Esophagus muscularis mucosa (tissue), 4 donors: ENCODE measurements around the gene BUB1. TPM values are rescaled to one million over a fixed set of nuclear protein-coding genes. Genes with fewer than 3 reads are reported as not detected.

Experiments used
- DNase-seq: peaks from one replicate; pipeline ENCODE4 v3.0.0-alpha.2; 2017; ENCODE audit errors: extremely low spot score
- H3K27ac ChIP-seq, 4 donors: fragments of 200-600 bp; sonication (generic); replicated peaks in 1 of 4; 1 replicate in 3 of 4; 2 replicates in 1 of 4; pipeline ENCODE4 v1.5.1; 2016 to 2019; ENCODE audit warnings: mild to moderate bottlenecking in 1 of 4
- H3K27me3 ChIP-seq, 4 donors: fragments of 200-600 bp; sonication (generic); one replicate each; pipeline versions ENCODE4 v1.5.1 to v1.6.0; 2016 to 2019
- H3K36me3 ChIP-seq, 4 donors: fragments of 200-600 bp; sonication (generic); one replicate each; pipeline ENCODE4 v1.5.1; 2016 to 2019
- H3K4me1 ChIP-seq, 4 donors: fragments of 200-600 bp; sonication (generic); one replicate each; pipeline ENCODE4 v1.5.1; 2016 to 2019
- H3K4me3 ChIP-seq, 4 donors: fragments of 200-600 bp; sonication (generic); 1 replicate in 2 of 4; 2 replicates in 2 of 4; pipeline ENCODE4 v1.5.1; 2016 to 2019; ENCODE audit warnings: mild to moderate bottlenecking in 4 of 4, moderate library complexity in 1 of 4
- H3K9me3 ChIP-seq, 4 donors: fragments of 200-600 bp; sonication (generic); 1 replicate in 3 of 4; 2 replicates in 1 of 4; pipeline ENCODE4 v1.5.1; 2016 to 2019
- EP300 ChIP-seq: sonication (generic); formaldehyde crosslinking; IDR thresholded peaks from one replicate; pipeline ENCODE4 v1.6.1; 2017; ENCODE audit warnings: antibody characterized with exemption
- POLR2A ChIP-seq: fragments of 450-650 bp; IDR thresholded peaks from one replicate; pipeline ENCODE4 v1.6.1; 2017; ENCODE audit warnings: antibody characterized with exemption, moderate library complexity, mild to moderate bottlenecking, low read depth
- POLR2AphosphoS5 ChIP-seq, 2 donors: sonication (generic); formaldehyde crosslinking; IDR thresholded peaks; one replicate each; pipeline ENCODE4 v1.6.1; 2017; ENCODE audit warnings: antibody characterized with exemption in 2 of 2
- WGBS: methylation state at CpG from one replicate; pipeline ENCODE4 v1.1.5; 2018; 5-methylcytosine and 5-hydroxymethylcytosine counted together
- intact Hi-C: fragments of 100-400 bp; cut with DNase I; formaldehyde crosslinking; loops from one replicate; pipeline ENCODE4 v1.15.1; 2023
- total RNA-seq, 4 donors: library from RNA; depleted of rRNA; stranded (reverse); fragments of >200 nt; gene quantifications; one replicate each; pipeline versions ENCODE4 v1.1.0 to v1.2.1, GENCODE V29; 2016
- TF ChIP-seq, protein P1 (sequence below), 3 experiments: fragments of 200-600 bp in 2 of 3; fragments of 450-650 bp in 1 of 3; sonication (generic) in 2 of 3; IDR thresholded peaks; one replicate each; pipeline ENCODE4 v1.5.1; 2017 to 2019; ENCODE audit warnings: antibody characterized with exemption in 3 of 3, mild to moderate bottlenecking in 2 of 3, moderate library complexity in 1 of 3

BUB1 gene
- total RNA-seq, 4 donors from 2014 or later: 0.80 to 1.8 (median 1.1) TPM; not detected in 1

GRCh38 chr2:110675679-110676078 lies 2.2 kb downstream of the BUB1 start:
- intact Hi-C loops: no loop called here
- Histone ChIP-seq H3K4me1 (peaks cover 7 to 21% (median 18%) of the 10 kb centered on the region in 4 donors), H3K4me3 (no peak overlapping the region), H3K27me3 (peaks cover 0 to 3% (median 0%) of the 10 kb centered on the region in 4 donors), H3K27ac (no peak overlapping the region), H3K9me3 (no peaks in the 10 kb centered on the region), H3K36me3 (no peaks in the 10 kb centered on the region)
- DNase-seq: no peak
- no peak for TF ChIP-seq POLR2AphosphoS5 (IDR thresholded peaks at IDR 0.05)
- TF ChIP-seq POLR2A: no peak
- no peak for TF ChIP-seq EP300
- TF ChIP-seq, protein P1, sequence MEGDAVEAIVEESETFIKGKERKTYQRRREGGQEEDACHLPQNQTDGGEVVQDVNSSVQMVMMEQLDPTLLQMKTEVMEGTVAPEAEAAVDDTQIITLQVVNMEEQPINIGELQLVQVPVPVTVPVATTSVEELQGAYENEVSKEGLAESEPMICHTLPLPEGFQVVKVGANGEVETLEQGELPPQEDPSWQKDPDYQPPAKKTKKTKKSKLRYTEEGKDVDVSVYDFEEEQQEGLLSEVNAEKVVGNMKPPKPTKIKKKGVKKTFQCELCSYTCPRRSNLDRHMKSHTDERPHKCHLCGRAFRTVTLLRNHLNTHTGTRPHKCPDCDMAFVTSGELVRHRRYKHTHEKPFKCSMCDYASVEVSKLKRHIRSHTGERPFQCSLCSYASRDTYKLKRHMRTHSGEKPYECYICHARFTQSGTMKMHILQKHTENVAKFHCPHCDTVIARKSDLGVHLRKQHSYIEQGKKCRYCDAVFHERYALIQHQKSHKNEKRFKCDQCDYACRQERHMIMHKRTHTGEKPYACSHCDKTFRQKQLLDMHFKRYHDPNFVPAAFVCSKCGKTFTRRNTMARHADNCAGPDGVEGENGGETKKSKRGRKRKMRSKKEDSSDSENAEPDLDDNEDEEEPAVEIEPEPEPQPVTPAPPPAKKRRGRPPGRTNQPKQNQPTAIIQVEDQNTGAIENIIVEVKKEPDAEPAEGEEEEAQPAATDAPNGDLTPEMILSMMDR (IDR thresholded peaks at IDR 0.05): no peak
- 91% methylated on average over 6 of the region's 6 CpGs for WGBS

- no peak for DNase-seq
- WGBS: 42% methylated on average over 7 of the region's 7 CpGs
- TF ChIP-seq, protein P1 (IDR thresholded peaks at IDR 0.05): no peak
- Histone ChIP-seq H3K27ac (no peak overlapping the region), H3K36me3 (no peaks in the 10 kb centered on the region), H3K9me3 (no peaks in the 10 kb centered on the region), H3K4me1 (peaks cover 7 to 21% (median 18%) of the 10 kb centered on the region in 4 donors), H3K27me3 (peaks cover 0 to 3% (median 0%) of the 10 kb centered on the region in 4 donors), H3K4me3 (no peak overlapping the region)
- intact Hi-C loops: no loop called here
Measured at GRCh38 chr2:110674620-110675555, 3.0 kb downstream of the BUB1 start.

GRCh38 chr2:110673201-110673600 lies 4.7 kb downstream of the BUB1 start:
- H3K4me1 ChIP-seq: peaks cover 5 to 7% (median 7%) of the 10 kb centered on the region in 4 donors
- no peaks in the 10 kb centered on the region for H3K36me3 ChIP-seq
- intact Hi-C loops: no loop called here
- peaks cover 0 to 3% (median 0%) of the 10 kb centered on the region in 4 donors for H3K27me3 ChIP-seq
- no peak for DNase-seq
- no peaks in the 10 kb centered on the region for H3K9me3 ChIP-seq
- H3K27ac ChIP-seq: no peak overlapping the region
- H3K4me3 ChIP-seq: no peak overlapping the region
- TF ChIP-seq EP300 (no peak), POLR2A (no peak), POLR2AphosphoS5 (IDR thresholded peaks at IDR 0.05) (no peak)
- TF ChIP-seq, protein P1 (IDR thresholded peaks at IDR 0.05): no peak
- WGBS: 100% methylated on average over 4 of the region's 4 CpGs

DNA sequence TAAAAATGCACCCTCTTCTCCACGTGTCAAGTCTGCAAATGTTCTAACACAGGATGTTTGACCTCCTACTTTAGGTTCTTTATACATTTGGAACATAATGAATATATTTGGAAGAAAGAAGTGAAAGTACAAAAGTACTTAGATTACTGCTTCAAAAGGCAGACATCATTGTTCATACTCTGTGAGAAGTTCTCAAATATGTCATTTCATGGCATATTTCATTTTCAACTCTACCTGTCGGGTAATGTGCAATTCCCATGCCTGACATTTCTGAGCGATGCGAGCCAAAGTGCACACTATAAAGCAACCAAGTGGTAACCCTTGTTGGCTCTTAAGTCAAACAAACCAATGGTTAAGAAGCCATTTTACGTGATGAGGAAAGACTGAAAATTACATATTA lies 7.0 kb downstream of the BUB1 start:
- TF ChIP-seq POLR2AphosphoS5 (IDR thresholded peaks at IDR 0.05) (no peak), POLR2A (no peak), EP300 (no peak)
- TF ChIP-seq, protein P1 (IDR thresholded peaks at IDR 0.05): no peak
- 95% methylated on average over 5 of the region's 5 CpGs for WGBS
- peaks cover 0 to 17% (median 11%) of the 10 kb centered on the region in 4 donors for H3K4me1 ChIP-seq
- no peaks in the 10 kb centered on the region for H3K9me3 ChIP-seq
- H3K36me3 ChIP-seq: no peaks in the 10 kb centered on the region
- H3K27ac ChIP-seq: no peak overlapping the region
- DNase-seq: no peak
- intact Hi-C loops: no loop called here
- H3K4me3 ChIP-seq: no peak overlapping the region
- H3K27me3 ChIP-seq: peaks cover 0 to 3% (median 0%) of the 10 kb centered on the region in 4 donors
